GM18520 (cell line): ENCODE data around the gene HDHD3.
"Not testable (repeated sequence)": the region's sequence is repeated elsewhere in the genome, so short reads cannot be mapped to it uniquely, and the experiment has no call there.

Experiments
- ATAC-seq: cut with Tn5 transposase; IDR thresholded peaks from one replicate; pipeline ENCODE4 v1.9.1; 2021; ENCODE audit not compliant: unreplicated experiment

The HDHD3 gene

GRCh38 chr9:113365652-113366051 is 11.1 kb downstream of the HDHD3 start:
- ATAC-seq = not testable (repeated sequence)

- no peak for ATAC-seq
These were observed 11.8 kb downstream of the HDHD3 start for GRCh38 chr9:113364951-113365350.

- no peak for ATAC-seq
These were observed 13.4 kb downstream of the HDHD3 start for GRCh38 chr9:113363336-113363735.

- no peak for ATAC-seq
These were observed 15.3 kb downstream of the HDHD3 start for GRCh38 chr9:113361304-113362018.

GRCh38 chr9:113360242-113360842 is 16.4 kb downstream of the HDHD3 start:
- no peak for ATAC-seq

- ATAC-seq = no peak
These were observed 17.4 kb downstream of the HDHD3 start for GRCh38 chr9:113359385-113359784.

- no peak for ATAC-seq
These were observed 20.0 kb downstream of the HDHD3 start for GRCh38 chr9:113356686-113357292.

- ATAC-seq = no peak
These were observed 21.7 kb downstream of the HDHD3 start for GRCh38 chr9:113355040-113355596.

GRCh38 chr9:113352411-113352810 is 24.4 kb downstream of the HDHD3 start:
- ATAC-seq = no peak

- no peak for ATAC-seq
These were observed 24.8 kb downstream of the HDHD3 start for GRCh38 chr9:113352006-113352405.

- no peak for ATAC-seq
These were observed 25.8 kb downstream of the HDHD3 start for GRCh38 chr9:113350937-113351336.

- no peak for ATAC-seq
These were observed 26.6 kb downstream of the HDHD3 start for GRCh38 chr9:113350107-113350661.

- ATAC-seq = no peak
These were observed 27.2 kb downstream of the HDHD3 start, which contains the start of gene BSPRY for GRCh38 chr9:113349445-113350094. BSPRY (plus strand) TSS chr9:113349541; CDS start chr9:113349580, 39 bp downstream.

- no peak for ATAC-seq
These were observed 27.7 kb downstream of the HDHD3 start for GRCh38 chr9:113349066-113349444.

- no peak for ATAC-seq
These were observed 28.3 kb downstream of the HDHD3 start for GRCh38 chr9:113348437-113348836.

- no peak for ATAC-seq
These were observed 31.1 kb downstream of the HDHD3 start for GRCh38 chr9:113345671-113346070.

GRCh38 chr9:113345190-113345589 is 31.6 kb downstream of the HDHD3 start:
- ATAC-seq = no peak

GRCh38 chr9:113343732-113344231 is 33.0 kb downstream of the HDHD3 start:
- no peak for ATAC-seq

- ATAC-seq = no peak
These were observed 34.9 kb downstream of the HDHD3 start for GRCh38 chr9:113341712-113342410.

GRCh38 chr9:113340011-113340699 is 36.6 kb downstream of the HDHD3 start, which contains the start of gene WDR31:
WDR31 (minus strand) TSS chr9:113340275; CDS start chr9:113332022, 8,253 bp downstream.
- ATAC-seq = peak; percentile 96
